ENCODE measurements around the gene SLC24A3.

The SLC24A3 gene

GRCh38 chr20:19212469-19212815 is at the start of gene SLC24A3:
Gene SLC24A3, plus strand, starts transcription at chr20:19212642.
- no peak for TF ChIP-seq ZNF274 (IDR thresholded peaks at IDR 0.05; ENCODE audit: low read depth, low read length)
- H3K4me3 ChIP-seq (ENCODE audit: low read length), result no peak within 1 kb of the TSS

GRCh38 chr20:19170148-19170547 is 42.3 kb upstream of the SLC24A3 start:
- no peak for TF ChIP-seq ZNF274 (IDR thresholded peaks at IDR 0.05; ENCODE audit: low read depth, low read length)
- H3K4me3 ChIP-seq (ENCODE audit: low read length), result no peak overlapping the region

- H3K4me3 ChIP-seq (ENCODE audit: low read length), result no peak overlapping the region
- TF ChIP-seq ZNF274 (IDR thresholded peaks at IDR 0.05; ENCODE audit: low read depth, low read length), result no peak
Measured at GRCh38 chr20:19172637-19173036, 39.8 kb upstream of the SLC24A3 start.

- no peak for TF ChIP-seq ZNF274 (IDR thresholded peaks at IDR 0.05; ENCODE audit: low read depth, low read length)
Measured at GRCh38 chr20:19176470-19177052, 35.9 kb upstream of the SLC24A3 start.

GRCh38 chr20:19181552-19181951 is 30.9 kb upstream of the SLC24A3 start:
- no peak for TF ChIP-seq ZNF274 (IDR thresholded peaks at IDR 0.05; ENCODE audit: low read depth, low read length)

More at GRCh38 chr20:19176470-19177052, 35.9 kb upstream of the SLC24A3 start:
- H3K4me3 ChIP-seq (ENCODE audit: low read length), result no peak overlapping the region

GRCh38 chr20:19185083-19185482 is 27.4 kb upstream of the SLC24A3 start:
- no peak for TF ChIP-seq ZNF274 (IDR thresholded peaks at IDR 0.05; ENCODE audit: low read depth, low read length)
- no peak overlapping the region for H3K4me3 ChIP-seq (ENCODE audit: low read length)

More at GRCh38 chr20:19181552-19181951, 30.9 kb upstream of the SLC24A3 start:
- H3K4me3 ChIP-seq (ENCODE audit: low read length), result no peak overlapping the region

GRCh38 chr20:19193349-19193748 is 19.1 kb upstream of the SLC24A3 start:
- no peak for TF ChIP-seq ZNF274 (IDR thresholded peaks at IDR 0.05; ENCODE audit: low read depth, low read length)
- H3K4me3 ChIP-seq (ENCODE audit: low read length), result no peak overlapping the region

GRCh38 chr20:19205981-19206396 is 6.5 kb upstream of the SLC24A3 start:
- no peak for TF ChIP-seq ZNF274 (IDR thresholded peaks at IDR 0.05; ENCODE audit: low read depth, low read length)

GRCh38 chr20:19207541-19207940 is 4.9 kb upstream of the SLC24A3 start:
- H3K4me3 ChIP-seq (ENCODE audit: low read length), result no peak overlapping the region
- no peak for TF ChIP-seq ZNF274 (IDR thresholded peaks at IDR 0.05; ENCODE audit: low read depth, low read length)

More at GRCh38 chr20:19205981-19206396, 6.5 kb upstream of the SLC24A3 start:
- no peak overlapping the region for H3K4me3 ChIP-seq (ENCODE audit: low read length)

GRCh38 chr20:19210391-19211155 is 1.9 kb upstream of the SLC24A3 start:
- no peak overlapping the region for H3K4me3 ChIP-seq (ENCODE audit: low read length)
- TF ChIP-seq ZNF274 (IDR thresholded peaks at IDR 0.05; ENCODE audit: low read depth, low read length), result no peak

GRCh38 chr20:19211252-19211651 is 1.2 kb upstream of the SLC24A3 start:
- TF ChIP-seq ZNF274 (IDR thresholded peaks at IDR 0.05; ENCODE audit: low read depth, low read length), result no peak
- no peak overlapping the region for H3K4me3 ChIP-seq (ENCODE audit: low read length)

GRCh38 chr20:19211661-19212468 is 577 bp upstream of the SLC24A3 start:
- H3K4me3 ChIP-seq (ENCODE audit: low read length), result no peak overlapping the region
- TF ChIP-seq ZNF274 (IDR thresholded peaks at IDR 0.05; ENCODE audit: low read depth, low read length), result no peak

GRCh38 chr20:19212821-19213502 is 520 bp downstream of the SLC24A3 start:
- TF ChIP-seq ZNF274 (IDR thresholded peaks at IDR 0.05; ENCODE audit: low read depth, low read length), result no peak
- H3K4me3 ChIP-seq (ENCODE audit: low read length), result no peak overlapping the region

GRCh38 chr20:19213946-19214490 is 1.6 kb downstream of the SLC24A3 start:
- H3K4me3 ChIP-seq (ENCODE audit: low read length), result no peak overlapping the region
- no peak for TF ChIP-seq ZNF274 (IDR thresholded peaks at IDR 0.05; ENCODE audit: low read depth, low read length)

Data from GM08714 (cell line).